Suprapubic skin (tissue), 4 donors: ENCODE data around the gene ADGRD1. TPM values are rescaled to one million over a fixed set of nuclear protein-coding genes. Genes with fewer than 3 reads are reported as not detected.
A peak's percentile ranks its signal among the peaks of the same experiment; 100 is the strongest.

Experiments used
- DNase-seq, 2 donors: peaks; one replicate each; pipeline ENCODE4 v3.0.0-alpha.2; 2019; ENCODE audit warnings: low spot score in 2 of 2
- H3K27ac ChIP-seq: fragments of 200-600 bp; sonication (generic); one replicate; pipeline ENCODE4 v1.5.1; 2019
- H3K27me3 ChIP-seq: fragments of 200-600 bp; sonication (generic); one replicate; pipeline ENCODE4 v1.5.1; 2019
- H3K36me3 ChIP-seq: fragments of 200-600 bp; sonication (generic); one replicate; pipeline ENCODE4 v1.5.1; 2019
- H3K4me1 ChIP-seq: fragments of 200-600 bp; sonication (generic); one replicate; pipeline ENCODE4 v1.5.1; 2019
- H3K4me3 ChIP-seq: fragments of 200-600 bp; sonication (generic); one replicate; pipeline ENCODE4 v1.5.1; 2019; ENCODE audit warnings: mild to moderate bottlenecking
- H3K9me3 ChIP-seq: fragments of 200-600 bp; sonication (generic); one replicate; pipeline ENCODE4 v1.5.1; 2019
- EP300 ChIP-seq: sonication (generic); formaldehyde crosslinking; IDR thresholded peaks from one replicate; pipeline ENCODE4 v1.6.1; 2017; ENCODE audit warnings: antibody characterized with exemption
- POLR2A ChIP-seq, 2 donors: fragments of 450-650 bp; IDR thresholded peaks; one replicate each; pipeline ENCODE4 v1.6.1; 2017; ENCODE audit warnings: antibody characterized with exemption in 2 of 2, mild to moderate bottlenecking in 2 of 2, moderate library complexity in 2 of 2
- POLR2AphosphoS5 ChIP-seq, 3 donors: sonication (generic); formaldehyde crosslinking; IDR thresholded peaks; one replicate each; pipeline ENCODE4 v1.6.1; 2017; ENCODE audit warnings: antibody characterized with exemption in 3 of 3
- whole genome bisulfite sequencing: methylation state at CpG from one replicate; pipeline ENCODE4 v1.1.5; 2018; 5-methylcytosine and 5-hydroxymethylcytosine counted together
- total RNA-seq, 4 donors: library from RNA; depleted of rRNA; stranded (reverse); fragments of >200 nt; gene quantifications; one replicate each; pipeline ENCODE4 v1.1.0, GENCODE V29; 2016
- TF ChIP-seq, protein P1 (sequence below), 2 donors: fragments of 200-600 bp in 1 of 2; fragments of 450-650 bp in 1 of 2; sonication (generic) in 1 of 2; IDR thresholded peaks; one replicate each; pipeline ENCODE4 v1.5.1; 2016 to 2019; ENCODE audit warnings: antibody characterized with exemption in 2 of 2, mild to moderate bottlenecking in 1 of 2, moderate library complexity in 1 of 2

Gene ADGRD1
- total RNA-seq, 4 donors from 2014 or later, result 4.2 to 12.4 (median 10.4) TPM

DNA sequence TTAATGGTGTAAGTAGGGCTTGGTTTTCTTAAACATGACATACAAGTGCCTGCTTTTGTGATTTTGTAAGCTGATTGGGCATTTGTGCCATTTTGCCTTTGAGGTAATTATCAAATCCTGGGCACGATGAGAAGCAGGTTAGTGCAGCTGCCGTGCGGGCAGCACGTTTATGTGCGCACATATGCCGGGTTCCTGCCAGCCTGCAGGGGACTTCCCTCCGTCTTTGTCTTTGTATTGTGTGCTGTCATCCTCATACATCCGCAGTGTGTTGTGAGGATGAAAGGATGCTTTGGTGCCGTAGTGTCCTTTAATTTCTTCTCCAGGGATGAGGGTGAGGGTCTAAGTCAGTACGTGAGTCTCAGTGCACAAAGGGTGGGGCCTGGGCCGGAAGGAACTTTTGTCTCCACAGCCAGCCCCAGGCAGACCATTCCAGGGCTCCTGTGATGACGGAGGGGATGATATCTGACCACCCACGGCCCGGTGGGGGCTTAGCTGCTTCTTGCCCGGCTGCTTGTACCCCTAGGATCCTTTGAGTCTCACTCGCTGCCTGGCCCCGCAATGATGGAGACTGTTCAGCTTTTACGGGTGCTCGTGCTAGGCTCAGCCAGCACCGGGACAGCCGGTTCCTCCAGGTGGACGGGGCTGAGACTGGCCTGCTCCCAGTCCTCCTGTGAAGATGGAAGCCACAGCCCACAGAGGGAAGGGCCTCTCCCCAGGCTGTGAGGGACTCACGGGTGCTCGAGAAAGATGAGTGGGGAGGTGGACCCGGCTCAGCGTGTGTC lies 54.6 kb downstream of the ADGRD1 start:
- no peak for DNase-seq
- no peaks in the 10 kb centered on the region for H3K9me3 ChIP-seq
- H3K4me1 ChIP-seq, result peaks cover 15% of the 10 kb centered on the region
- no peak overlapping the region for H3K4me3 ChIP-seq
- no peaks in the 10 kb centered on the region for H3K36me3 ChIP-seq
- peaks cover 23% of the 10 kb centered on the region for H3K27me3 ChIP-seq
- TF ChIP-seq EP300 (no peak), POLR2AphosphoS5 (IDR thresholded peaks at IDR 0.05) (no peak), POLR2A (IDR thresholded peaks at IDR 0.05) (no peak)
- TF ChIP-seq, protein P1, sequence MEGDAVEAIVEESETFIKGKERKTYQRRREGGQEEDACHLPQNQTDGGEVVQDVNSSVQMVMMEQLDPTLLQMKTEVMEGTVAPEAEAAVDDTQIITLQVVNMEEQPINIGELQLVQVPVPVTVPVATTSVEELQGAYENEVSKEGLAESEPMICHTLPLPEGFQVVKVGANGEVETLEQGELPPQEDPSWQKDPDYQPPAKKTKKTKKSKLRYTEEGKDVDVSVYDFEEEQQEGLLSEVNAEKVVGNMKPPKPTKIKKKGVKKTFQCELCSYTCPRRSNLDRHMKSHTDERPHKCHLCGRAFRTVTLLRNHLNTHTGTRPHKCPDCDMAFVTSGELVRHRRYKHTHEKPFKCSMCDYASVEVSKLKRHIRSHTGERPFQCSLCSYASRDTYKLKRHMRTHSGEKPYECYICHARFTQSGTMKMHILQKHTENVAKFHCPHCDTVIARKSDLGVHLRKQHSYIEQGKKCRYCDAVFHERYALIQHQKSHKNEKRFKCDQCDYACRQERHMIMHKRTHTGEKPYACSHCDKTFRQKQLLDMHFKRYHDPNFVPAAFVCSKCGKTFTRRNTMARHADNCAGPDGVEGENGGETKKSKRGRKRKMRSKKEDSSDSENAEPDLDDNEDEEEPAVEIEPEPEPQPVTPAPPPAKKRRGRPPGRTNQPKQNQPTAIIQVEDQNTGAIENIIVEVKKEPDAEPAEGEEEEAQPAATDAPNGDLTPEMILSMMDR (IDR thresholded peaks at IDR 0.05), result no peak
- no peak overlapping the region for H3K27ac ChIP-seq
- WGBS, result 80% methylated on average over 25 of the region's 26 CpGs

DNA sequence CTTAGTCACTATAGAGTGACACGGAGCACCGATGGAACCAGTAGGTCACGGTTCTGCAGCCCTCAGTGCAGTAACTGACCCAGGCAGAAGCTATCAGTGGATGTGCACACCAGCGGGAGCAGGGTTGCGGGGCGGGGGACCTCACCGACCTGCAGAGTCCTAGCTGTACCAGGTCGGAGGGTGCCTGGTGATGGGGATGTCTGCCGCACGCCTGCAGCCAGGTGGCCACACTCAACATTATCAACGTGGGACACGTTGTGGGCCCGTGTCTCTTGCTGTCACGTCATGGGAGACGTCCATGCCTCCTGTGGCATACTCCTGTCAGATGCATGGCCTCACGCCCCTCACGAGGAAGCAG lies 55.2 kb downstream of the ADGRD1 start:
- Histone ChIP-seq H3K4me1 (peaks cover 15% of the 10 kb centered on the region), H3K27ac (no peak overlapping the region), H3K4me3 (no peak overlapping the region), H3K36me3 (no peaks in the 10 kb centered on the region), H3K9me3 (no peaks in the 10 kb centered on the region), H3K27me3 (peaks cover 23% of the 10 kb centered on the region)
- TF ChIP-seq, protein P1 (IDR thresholded peaks at IDR 0.05), result no peak
- TF ChIP-seq EP300 (no peak), POLR2A (IDR thresholded peaks at IDR 0.05) (no peak)
- DNase-seq, result no peak
- WGBS, result 91% methylated on average over 17 of the region's 17 CpGs

DNA sequence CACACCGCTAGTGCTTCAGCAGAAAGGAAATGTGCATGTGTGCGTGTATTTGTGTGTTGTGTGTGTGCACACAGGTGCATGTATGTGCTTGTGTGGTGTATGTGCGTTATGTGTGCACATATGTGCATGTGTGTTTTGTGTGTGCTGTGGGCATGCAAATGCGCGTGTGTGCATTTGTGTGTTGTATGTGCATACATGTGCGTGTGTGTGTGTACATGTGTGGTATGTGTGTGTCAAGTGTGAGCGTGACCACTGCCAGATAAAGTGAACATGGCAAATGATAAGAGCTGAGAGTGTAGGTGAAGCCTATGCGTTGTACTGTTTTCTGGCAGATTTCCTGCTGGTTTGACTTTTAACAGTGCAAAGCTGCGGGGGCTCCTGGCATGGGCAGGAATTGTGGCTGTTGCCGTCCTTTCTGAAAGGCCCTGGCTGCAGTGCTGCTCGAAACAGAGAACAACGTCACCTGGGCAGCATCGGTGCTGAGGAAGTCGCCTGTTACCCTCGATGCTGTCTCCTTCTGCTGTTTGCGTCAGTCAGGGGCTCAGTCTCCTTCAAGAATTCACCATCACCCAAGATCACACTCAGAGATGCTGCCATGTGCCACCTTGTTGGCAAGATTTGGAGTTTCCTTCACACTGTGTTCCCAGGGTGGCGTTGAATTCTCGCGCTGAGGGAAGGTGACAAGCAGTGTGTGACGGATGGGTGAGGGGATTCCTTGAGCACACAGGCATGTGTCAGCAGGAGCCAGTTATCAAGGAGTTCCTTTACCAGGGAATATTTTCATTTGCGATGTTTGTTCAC lies 56.1 kb downstream of the ADGRD1 start:
- WGBS, result 84% methylated on average over 20 of the region's 21 CpGs
- H3K9me3 ChIP-seq, result no peaks in the 10 kb centered on the region
- H3K27ac ChIP-seq, result no peak overlapping the region
- no peak for DNase-seq
- H3K4me3 ChIP-seq, result no peak overlapping the region
- no peaks in the 10 kb centered on the region for H3K36me3 ChIP-seq
- H3K27me3 ChIP-seq, result peaks cover 20% of the 10 kb centered on the region
- peaks cover 15% of the 10 kb centered on the region for H3K4me1 ChIP-seq
- TF ChIP-seq POLR2A (IDR thresholded peaks at IDR 0.05), result no peak
- TF ChIP-seq EP300, result no peak
- TF ChIP-seq, protein P1 (IDR thresholded peaks at IDR 0.05), result no peak
- TF ChIP-seq POLR2AphosphoS5 (IDR thresholded peaks at IDR 0.05), result no peak

DNA sequence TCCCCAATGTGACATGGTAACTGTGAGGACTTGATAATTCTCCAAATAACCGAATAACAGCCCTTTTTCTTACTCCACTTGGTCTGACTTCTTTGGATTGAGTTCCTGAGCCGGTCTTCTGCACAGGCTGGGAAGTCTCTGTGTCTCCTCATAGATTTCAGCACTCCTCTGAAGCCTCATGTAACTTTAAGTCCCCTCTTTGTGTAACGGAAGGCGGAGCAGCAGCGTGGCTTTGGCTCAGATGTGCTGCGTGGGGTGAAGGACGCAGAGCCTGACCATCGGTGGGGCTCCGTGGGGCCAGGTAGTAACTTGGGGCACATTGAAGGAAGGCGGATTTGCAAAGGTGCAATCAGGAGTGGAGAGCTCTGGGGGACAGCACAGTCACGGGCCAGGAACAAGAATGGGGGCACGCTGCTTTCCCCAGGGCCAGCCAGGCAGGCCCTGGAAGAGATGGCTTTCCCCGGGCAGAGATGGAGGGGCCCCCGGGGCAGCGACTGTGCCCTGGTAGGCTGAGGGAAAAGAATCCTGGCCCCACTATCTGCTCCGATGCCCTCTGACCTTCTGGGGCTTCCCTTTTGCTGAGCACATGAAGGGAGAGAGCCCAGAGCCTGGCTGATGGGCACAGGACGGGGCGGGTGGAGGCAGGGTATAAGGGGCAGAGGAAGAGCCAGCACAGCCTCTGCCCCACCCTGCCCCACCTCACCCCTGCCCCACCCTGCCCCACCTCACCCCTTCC lies 56.9 kb downstream of the ADGRD1 start:
- Histone ChIP-seq H3K27ac (peak overlapping the region; percentile 62), H3K27me3 (peaks cover 16% of the 10 kb centered on the region), H3K4me1 (peaks cover 15% of the 10 kb centered on the region), H3K36me3 (no peaks in the 10 kb centered on the region), H3K4me3 (no peak overlapping the region), H3K9me3 (no peaks in the 10 kb centered on the region)
- peak in 1 of 2 donors; percentile 55 for DNase-seq
- 81% methylated on average over 18 of the region's 18 CpGs for WGBS
- no peak for TF ChIP-seq POLR2AphosphoS5 (IDR thresholded peaks at IDR 0.05)
- TF ChIP-seq POLR2A (IDR thresholded peaks at IDR 0.05), result no peak
- no peak for TF ChIP-seq EP300
- TF ChIP-seq, protein P1 (IDR thresholded peaks at IDR 0.05), result no peak
